Skeletal muscle satellite cell (primary cell): ENCODE data around the gene ETFA. TPM values are rescaled to one million over a fixed set of nuclear protein-coding genes. Genes with fewer than 3 reads are reported as not detected.

Source experiments
- H3K27me3 ChIP-seq: 2 replicates; pipeline ENCODE4 v1.7.0; 2013; ENCODE audit warnings: low read length; ENCODE audit not compliant: control insufficient read depth, insufficient read depth
- H3K36me3 ChIP-seq: 2 replicates; pipeline ENCODE4 v1.7.0; 2013; ENCODE audit warnings: mild to moderate bottlenecking, control low read depth, low read length; ENCODE audit not compliant: insufficient read depth
- H3K4me1 ChIP-seq: 2 replicates; pipeline ENCODE4 v1.7.0; 2013; ENCODE audit warnings: low read length; ENCODE audit not compliant: control insufficient read depth, insufficient read depth
- H3K4me2 ChIP-seq: 2 replicates; pipeline ENCODE4 v1.7.0; 2013; ENCODE audit warnings: mild to moderate bottlenecking, low read length
- H3K4me3 ChIP-seq: 2 replicates; pipeline ENCODE4 v1.7.0; 2013; ENCODE audit warnings: low read length
- H3K9ac ChIP-seq: 2 replicates; pipeline ENCODE4 v1.7.0; 2013; ENCODE audit warnings: mild to moderate bottlenecking, low read depth, low read length, moderate library complexity
- H3K9me3 ChIP-seq: replicated peaks from 2 replicates; pipeline ENCODE4 v1.7.0; 2013; ENCODE audit warnings: mild to moderate bottlenecking, control low read depth, low read length
- total RNA-seq: library from RNA; depleted of rRNA; stranded (reverse); fragments of >200 nt; gene quantifications from 2 replicates; pipeline ENCODE4 v1.2.3, GENCODE V29; 2012; rRNA removed

The ETFA gene
- total RNA-seq = 91.1 and 110 TPM in 2 replicates

DNA sequence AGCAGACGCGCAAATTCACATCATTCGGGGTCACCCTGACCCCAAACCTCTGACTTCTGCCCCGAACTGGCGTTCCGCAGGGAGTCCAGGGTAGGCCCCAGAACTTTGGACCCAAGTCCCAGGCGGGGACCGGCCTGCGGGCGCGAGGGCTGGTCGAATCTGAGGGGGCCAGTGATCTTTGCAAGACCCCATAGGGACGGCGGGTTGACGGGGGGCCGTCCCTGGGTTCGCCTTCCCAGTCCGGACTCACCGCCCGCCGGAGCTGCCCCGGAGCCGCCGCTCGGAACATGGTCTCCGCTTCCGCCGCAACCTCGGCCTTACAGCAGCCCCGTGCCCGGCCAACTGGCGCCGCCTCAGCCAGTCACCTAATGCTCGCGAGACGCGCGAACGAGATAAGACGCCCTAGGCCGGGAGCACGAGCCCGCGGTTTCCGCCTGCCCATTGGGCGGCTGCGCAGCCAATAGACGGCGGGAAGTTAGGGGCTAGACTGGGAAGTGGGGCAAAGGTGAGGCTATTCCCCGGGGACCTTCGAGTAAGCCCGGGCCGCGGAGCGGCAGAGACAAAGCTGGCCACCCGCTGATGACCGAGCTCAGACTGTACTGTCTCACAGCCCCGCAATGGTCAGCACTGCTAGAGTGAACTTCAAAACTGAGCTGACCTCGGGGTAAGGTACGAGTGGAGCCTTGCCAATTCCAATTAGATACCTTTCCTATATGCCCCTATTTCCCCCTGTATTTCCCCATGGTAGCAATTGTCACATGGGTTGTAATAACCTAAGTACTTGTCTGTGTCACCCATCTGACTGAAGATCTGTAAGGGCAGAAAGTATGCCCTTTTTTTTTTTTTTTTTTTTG is at the start of gene ETFA:
Gene ETFA (minus strand): TSS at position 370 of the 854 bp plus-strand sequence. CDS start 81 bp downstream, at position 289.
- Histone ChIP-seq H3K36me3 (no peaks in the 10 kb centered on the region), H3K4me1 (peaks cover 16% of the 10 kb centered on the region), H3K4me3 (peak within 1 kb of the TSS; percentile 91), H3K27me3 (no peaks in the 10 kb centered on the region), H3K9me3 (no peaks in the 10 kb centered on the region), H3K9ac (peak within 1 kb of the TSS; percentile 94), H3K4me2 (peak within 1 kb of the TSS; percentile 89)

GRCh38 chr15:76360416-76360815 is 49.1 kb upstream of the ETFA start:
- Histone ChIP-seq H3K9ac (no peak overlapping the region), H3K4me3 (no peak overlapping the region), H3K27me3 (no peaks in the 10 kb centered on the region), H3K9me3 (no peaks in the 10 kb centered on the region), H3K4me1 (no peaks in the 10 kb centered on the region), H3K4me2 (no peak overlapping the region), H3K36me3 (no peaks in the 10 kb centered on the region)

GRCh38 chr15:76359152-76359551 is 47.9 kb upstream of the ETFA start:
- no peak overlapping the region for H3K4me2 ChIP-seq
- no peaks in the 10 kb centered on the region for H3K9me3 ChIP-seq

GRCh38 chr15:76358453-76358852 is 47.2 kb upstream of the ETFA start:
- H3K36me3 ChIP-seq = no peaks in the 10 kb centered on the region
- no peak overlapping the region for H3K4me2 ChIP-seq
- no peaks in the 10 kb centered on the region for H3K4me1 ChIP-seq
- no peak overlapping the region for H3K9ac ChIP-seq
- H3K27me3 ChIP-seq = no peaks in the 10 kb centered on the region
- no peaks in the 10 kb centered on the region for H3K9me3 ChIP-seq
- H3K4me3 ChIP-seq = no peak overlapping the region

More at GRCh38 chr15:76359152-76359551, 47.9 kb upstream of the ETFA start:
- H3K36me3 ChIP-seq = no peaks in the 10 kb centered on the region
- H3K4me3 ChIP-seq = no peak overlapping the region
- H3K9ac ChIP-seq = no peak overlapping the region
- no peaks in the 10 kb centered on the region for H3K27me3 ChIP-seq
- H3K4me1 ChIP-seq = no peaks in the 10 kb centered on the region

GRCh38 chr15:76354823-76355440 is 43.7 kb upstream of the ETFA start:
- no peak overlapping the region for H3K4me2 ChIP-seq
- H3K4me3 ChIP-seq = no peak overlapping the region
- H3K36me3 ChIP-seq = no peaks in the 10 kb centered on the region
- no peaks in the 10 kb centered on the region for H3K9me3 ChIP-seq
- H3K27me3 ChIP-seq = no peaks in the 10 kb centered on the region
- H3K4me1 ChIP-seq = no peaks in the 10 kb centered on the region
- no peak overlapping the region for H3K9ac ChIP-seq

GRCh38 chr15:76353903-76354302 is 42.6 kb upstream of the ETFA start:
- Histone ChIP-seq H3K27me3 (no peaks in the 10 kb centered on the region), H3K9me3 (no peaks in the 10 kb centered on the region), H3K4me1 (peaks cover 3% of the 10 kb centered on the region), H3K9ac (no peak overlapping the region), H3K4me3 (no peak overlapping the region), H3K36me3 (no peaks in the 10 kb centered on the region), H3K4me2 (no peak overlapping the region)

GRCh38 chr15:76353023-76353577 is 41.8 kb upstream of the ETFA start:
- Histone ChIP-seq H3K9me3 (no peaks in the 10 kb centered on the region), H3K4me2 (no peak overlapping the region), H3K9ac (no peak overlapping the region), H3K4me1 (peaks cover 3% of the 10 kb centered on the region), H3K36me3 (no peaks in the 10 kb centered on the region), H3K27me3 (no peaks in the 10 kb centered on the region), H3K4me3 (no peak overlapping the region)

- Histone ChIP-seq H3K36me3 (peaks cover 4% of the 10 kb centered on the region), H3K27me3 (peaks cover 11% of the 10 kb centered on the region), H3K4me2 (no peak overlapping the region), H3K4me3 (no peak overlapping the region), H3K4me1 (peaks cover 3% of the 10 kb centered on the region), H3K9me3 (no peaks in the 10 kb centered on the region), H3K9ac (no peak overlapping the region)
Observed at GRCh38 chr15:76349301-76350070, 38.2 kb upstream of the ETFA start.

GRCh38 chr15:76347482-76348055 is 36.3 kb upstream of the ETFA start:
- H3K27me3 ChIP-seq = peaks cover 27% of the 10 kb centered on the region

DNA sequence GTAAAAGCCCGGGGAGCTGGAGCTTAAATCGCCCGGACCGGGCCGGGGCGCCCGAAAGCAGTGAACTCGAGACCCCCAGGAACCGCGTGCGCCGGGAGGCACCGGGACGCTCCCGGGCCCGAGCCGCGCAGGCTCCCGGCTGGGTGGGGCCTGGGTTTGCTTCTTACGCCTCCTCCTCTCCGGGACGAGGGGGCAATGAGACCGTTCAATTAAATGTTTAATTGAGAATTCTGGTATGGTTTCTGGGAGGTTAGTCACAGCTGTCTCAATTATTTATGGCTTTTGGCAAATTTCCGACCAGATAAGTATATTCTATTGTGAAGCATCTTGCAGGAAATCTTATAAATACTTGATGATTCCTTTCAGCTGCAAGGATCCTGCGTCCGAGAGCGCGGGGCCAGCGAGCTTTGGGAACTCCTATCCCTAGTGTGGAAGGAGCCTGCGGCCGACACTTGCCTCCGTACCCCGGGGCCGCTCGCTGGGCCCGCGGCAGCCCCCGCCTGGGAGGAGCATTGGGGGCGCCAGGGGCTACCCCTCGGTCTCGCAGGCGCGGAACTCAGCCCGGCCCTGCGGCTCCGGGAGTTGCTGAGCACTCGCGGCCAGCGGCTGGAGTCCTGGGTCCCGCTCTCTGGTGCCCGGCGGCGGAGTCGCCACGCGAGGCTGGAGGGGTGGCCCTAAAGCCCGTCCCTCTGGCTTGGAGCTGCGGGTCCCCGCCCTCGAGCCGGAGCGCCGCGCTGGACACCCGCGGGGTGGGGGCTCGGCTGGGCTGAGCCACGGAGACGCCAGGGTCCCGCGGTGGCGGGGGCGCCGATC is 35.6 kb upstream of the ETFA start:
- H3K4me3 ChIP-seq = no peak overlapping the region
- H3K4me2 ChIP-seq = no peak overlapping the region
- H3K36me3 ChIP-seq = peaks cover 8% of the 10 kb centered on the region
- no peak overlapping the region for H3K9ac ChIP-seq
- H3K27me3 ChIP-seq = peaks cover 31% of the 10 kb centered on the region
- peaks cover 5% of the 10 kb centered on the region for H3K4me1 ChIP-seq
- H3K9me3 ChIP-seq = no peaks in the 10 kb centered on the region

More at GRCh38 chr15:76347482-76348055, 36.3 kb upstream of the ETFA start:
- Histone ChIP-seq H3K9me3 (no peaks in the 10 kb centered on the region), H3K4me1 (peaks cover 5% of the 10 kb centered on the region), H3K36me3 (peaks cover 4% of the 10 kb centered on the region), H3K4me2 (no peak overlapping the region), H3K4me3 (no peak overlapping the region), H3K9ac (no peak overlapping the region)
